ENCODE measurements around the gene ASB3.
"Not testable (repeated sequence)": the region's sequence is repeated elsewhere in the genome, so short reads cannot be mapped to it uniquely, and the experiment has no call there.

The ASB3 gene, protein sequence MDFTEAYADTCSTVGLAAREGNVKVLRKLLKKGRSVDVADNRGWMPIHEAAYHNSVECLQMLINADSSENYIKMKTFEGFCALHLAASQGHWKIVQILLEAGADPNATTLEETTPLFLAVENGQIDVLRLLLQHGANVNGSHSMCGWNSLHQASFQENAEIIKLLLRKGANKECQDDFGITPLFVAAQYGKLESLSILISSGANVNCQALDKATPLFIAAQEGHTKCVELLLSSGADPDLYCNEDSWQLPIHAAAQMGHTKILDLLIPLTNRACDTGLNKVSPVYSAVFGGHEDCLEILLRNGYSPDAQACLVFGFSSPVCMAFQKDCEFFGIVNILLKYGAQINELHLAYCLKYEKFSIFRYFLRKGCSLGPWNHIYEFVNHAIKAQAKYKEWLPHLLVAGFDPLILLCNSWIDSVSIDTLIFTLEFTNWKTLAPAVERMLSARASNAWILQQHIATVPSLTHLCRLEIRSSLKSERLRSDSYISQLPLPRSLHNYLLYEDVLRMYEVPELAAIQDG
- total RNA-seq, result 34.6 to 51.1 (median 47.3) reads per million in 4 donors

GRCh38 chr2:53786705-53787613 lies at the start of gene ASB3, which contains the start of gene ERLEC1:
ASB3 (minus strand) TSS chr2:53786953; CDS start chr2:53765572, 21,381 bp downstream.
ERLEC1 (plus strand) TSS chr2:53787044; CDS start chr2:53787211, 167 bp downstream.
- peak; percentile 79 to 91 (median 83) for DNase-seq

DNA sequence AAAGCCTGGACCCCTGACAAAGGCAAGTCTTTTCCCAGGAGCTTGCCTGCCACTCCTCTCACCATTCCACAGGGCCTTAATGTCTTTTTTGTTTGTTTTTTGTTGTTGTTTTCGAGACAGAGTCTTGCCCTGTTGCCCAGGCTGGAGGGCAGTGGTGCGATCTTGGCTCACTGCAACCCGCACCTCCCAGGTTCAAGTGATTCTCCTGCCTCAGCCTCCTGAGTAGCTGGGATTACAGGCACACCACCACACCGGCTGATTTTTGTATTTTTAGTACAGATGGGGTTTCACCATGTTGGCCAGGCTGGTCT lies 43.2 kb upstream of the ASB3 start:
- not testable (repeated sequence) for DNase-seq

DNA sequence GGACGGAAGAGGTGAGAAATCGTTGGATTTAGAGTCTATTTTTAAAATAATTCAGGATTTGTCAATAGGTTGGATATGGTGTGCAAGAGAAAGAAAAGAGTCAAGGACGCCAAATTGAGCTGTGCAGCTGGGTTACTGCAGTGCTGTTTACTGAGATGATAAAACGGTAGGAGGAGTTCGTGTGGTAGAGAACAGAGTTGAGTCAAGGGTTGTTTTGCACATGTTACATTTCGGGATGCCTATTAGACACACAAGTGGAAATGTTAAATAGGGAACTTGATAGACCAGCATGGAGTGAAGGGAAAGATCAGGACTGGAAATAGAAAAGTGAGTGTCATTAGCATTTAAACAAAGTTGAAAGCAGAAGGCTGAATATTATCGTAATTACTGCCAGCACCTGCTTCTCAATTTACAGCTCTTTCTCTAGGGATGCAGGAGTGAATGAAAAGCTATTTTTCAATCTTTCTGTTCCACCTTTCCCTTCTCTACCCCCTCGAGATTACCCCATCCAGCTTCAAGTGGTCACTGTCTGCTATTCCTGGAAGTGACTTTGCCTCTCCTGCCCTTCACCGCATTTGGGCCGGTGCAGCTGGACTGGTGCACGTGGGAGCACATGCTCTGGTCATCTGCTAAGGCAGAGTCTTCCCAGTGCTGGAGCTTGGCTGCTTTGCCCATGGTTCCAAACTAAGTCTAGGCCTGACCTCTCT lies 42.7 kb upstream of the ASB3 start:
- DNase-seq, result no peak

DNA sequence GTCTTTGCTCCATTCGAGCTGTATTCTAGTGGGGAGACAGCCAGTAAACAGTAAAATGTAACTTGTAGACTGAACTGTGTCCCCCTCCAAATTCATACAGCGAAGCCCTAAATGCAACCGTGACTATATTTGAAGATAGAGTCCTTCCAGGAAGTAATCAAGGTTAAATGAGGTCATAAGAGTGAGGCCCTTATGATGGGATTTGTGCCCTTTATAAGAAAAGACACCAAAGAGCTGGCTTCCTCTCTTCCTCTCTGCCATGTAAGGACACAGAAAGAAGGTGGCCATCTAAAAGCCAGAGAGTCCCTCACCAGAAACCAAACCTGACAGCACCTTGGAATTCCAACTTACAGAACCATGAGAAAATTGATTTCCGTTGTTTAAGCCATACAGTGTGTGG lies 41.6 kb upstream of the ASB3 start:
- no peak for DNase-seq

GRCh38 chr2:53827398-53828175 lies 40.8 kb upstream of the ASB3 start:
- no peak for DNase-seq

- DNase-seq, result no peak
Measured at GRCh38 chr2:53826587-53827397, 40.0 kb upstream of the ASB3 start.

- no peak for DNase-seq
Measured at GRCh38 chr2:53826030-53826410, 39.3 kb upstream of the ASB3 start.

DNA sequence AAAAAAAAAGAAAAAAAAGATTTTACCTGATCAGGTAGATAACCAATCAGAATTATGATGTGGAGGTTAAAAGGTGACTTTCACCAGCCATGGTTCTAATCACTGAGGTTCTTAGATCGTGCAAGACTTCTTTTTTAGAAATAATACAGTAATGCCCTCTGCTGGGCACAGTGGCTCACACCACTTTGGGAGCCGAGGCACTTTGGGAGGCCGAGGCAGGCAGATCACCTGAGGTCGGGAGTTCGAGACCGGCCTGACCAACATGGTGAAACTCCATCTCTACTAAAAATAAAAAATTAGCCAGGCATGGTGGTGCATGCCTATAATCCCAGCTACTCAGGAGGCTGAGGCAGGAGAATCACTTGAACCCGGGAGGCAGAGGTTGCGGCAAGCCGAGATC lies 36.9 kb upstream of the ASB3 start:
- peak in 1 of 5 donors; percentile 13 for DNase-seq

GRCh38 chr2:53821810-53822209 lies 35.1 kb upstream of the ASB3 start:
- DNase-seq, result no peak

DNA sequence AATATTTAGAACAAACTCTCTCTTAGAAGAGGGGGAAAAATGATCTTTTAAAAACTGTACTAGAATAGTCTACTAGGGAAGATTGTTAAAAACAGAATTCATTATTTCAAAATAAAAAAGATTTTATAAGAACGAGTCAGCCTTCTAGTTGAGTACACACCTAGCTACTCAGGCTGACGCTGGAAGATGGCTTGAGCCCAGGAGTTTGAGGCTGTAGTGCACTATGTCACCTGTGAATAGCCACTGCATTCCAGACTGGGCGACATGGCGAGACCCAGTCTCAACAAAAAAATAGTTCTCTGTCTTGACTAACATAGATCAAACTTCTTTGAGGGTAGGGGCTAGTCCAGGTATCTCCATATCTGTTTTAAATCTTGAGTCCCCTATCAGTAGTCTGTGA lies 34.0 kb upstream of the ASB3 start:
- DNase-seq, result no peak

DNA sequence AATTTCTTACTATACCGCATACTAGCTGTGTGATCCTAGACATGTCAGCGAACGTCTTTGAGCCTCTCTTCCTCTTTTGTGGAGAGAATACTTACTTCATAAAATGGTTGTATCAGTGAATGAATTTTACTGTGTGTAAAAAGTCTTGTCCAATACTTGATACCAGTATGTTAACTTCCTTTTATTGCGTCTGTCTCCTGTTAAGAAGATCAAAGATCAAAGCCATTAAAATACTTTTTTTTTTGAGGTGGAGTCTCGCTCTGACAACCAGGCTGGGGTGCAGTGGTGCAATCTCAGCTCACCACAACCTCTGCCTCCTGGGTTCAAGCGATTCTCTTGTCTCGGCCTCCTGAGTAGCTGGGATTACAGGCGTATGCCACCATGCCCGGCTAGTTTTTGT lies 33.3 kb upstream of the ASB3 start:
- no peak for DNase-seq

DNA sequence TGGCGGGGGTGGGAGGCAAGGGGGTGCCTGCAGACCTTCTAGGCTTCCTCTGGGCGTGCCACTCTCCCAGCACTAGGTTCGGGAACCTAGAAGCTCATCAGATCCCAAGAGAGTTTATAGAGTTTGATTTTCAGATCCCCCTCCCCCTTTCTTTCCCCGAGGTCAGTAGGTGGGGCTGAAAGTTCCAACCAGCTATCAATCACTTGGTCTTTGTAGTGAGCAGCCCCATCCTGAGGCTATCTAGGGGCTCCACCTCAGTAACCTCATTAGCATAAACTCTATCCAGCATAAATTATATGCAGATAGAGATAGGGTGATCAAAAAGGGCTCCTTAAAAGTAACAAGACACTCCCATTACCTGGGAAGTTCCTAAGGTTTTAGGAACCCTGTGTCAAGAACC lies 32.9 kb upstream of the ASB3 start:
- DNase-seq, result no peak

DNA sequence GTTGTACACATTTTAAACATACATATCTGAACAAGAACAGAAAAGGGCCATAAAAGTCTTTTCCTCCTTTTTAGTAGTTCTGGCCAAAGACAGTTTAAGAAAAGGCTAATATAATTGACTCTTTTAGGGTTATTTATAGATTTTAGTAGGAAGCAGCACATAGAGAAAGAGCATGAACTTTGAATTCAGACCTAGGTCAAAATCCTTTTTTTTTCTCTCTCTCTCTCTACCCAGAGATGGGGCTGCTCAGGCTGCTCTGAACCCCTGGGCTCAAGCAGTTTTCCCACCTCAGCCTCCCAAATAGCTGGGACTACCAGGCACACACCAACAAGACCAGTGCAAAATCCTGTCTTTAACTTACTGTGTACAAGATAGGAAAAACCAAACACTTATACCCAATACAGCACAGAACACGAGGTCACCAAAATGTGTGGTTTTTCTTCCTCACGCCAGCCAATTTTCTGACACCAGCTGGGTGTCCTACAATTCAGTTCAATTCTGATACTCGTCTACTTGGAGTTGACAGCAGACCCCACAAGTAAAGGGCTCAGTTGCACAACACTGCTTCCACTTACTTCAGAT lies 32.2 kb upstream of the ASB3 start:
- no peak for DNase-seq

DNA sequence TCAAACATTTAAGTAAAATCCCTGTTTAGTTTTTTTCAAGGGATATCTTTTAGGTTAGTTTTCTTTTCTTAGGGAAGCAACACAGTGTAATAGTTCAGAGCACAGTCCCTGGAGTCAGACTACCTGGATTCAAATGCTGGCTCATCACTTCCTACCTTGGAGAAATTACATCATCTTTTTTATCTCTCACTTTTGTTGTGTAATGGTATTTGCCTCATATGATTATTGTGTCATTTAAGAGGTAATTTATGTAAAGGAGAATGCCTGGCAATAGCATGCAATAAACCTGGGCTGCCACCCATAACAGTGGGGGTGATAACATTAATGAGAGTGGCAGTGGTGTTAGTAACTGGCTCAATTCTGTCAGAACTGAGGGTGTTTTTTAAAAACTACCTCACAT lies 26.4 kb upstream of the ASB3 start:
- no peak for DNase-seq

DNA sequence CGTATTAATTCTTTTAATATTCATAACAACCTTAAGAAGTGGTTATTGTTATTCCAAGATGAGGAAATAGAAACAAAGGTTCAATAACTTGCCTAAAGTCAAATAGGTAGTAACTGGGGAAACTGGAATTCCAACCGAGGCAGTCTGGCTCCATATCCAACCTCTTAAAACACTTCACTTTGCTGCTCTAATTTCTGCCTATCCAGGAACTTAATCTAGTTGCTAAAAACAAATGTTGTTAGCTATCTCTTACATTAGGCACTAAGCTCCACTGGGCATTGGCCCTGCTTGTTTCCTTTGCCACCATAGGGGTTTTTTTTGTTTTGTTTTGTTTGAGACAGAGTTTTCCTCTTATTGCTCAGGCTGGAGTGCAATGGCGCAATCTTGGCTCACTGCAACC lies 24.8 kb upstream of the ASB3 start:
- DNase-seq, result no peak

GRCh38 chr2:53802617-53803151 lies 15.9 kb upstream of the ASB3 start:
- DNase-seq, result no peak

DNA sequence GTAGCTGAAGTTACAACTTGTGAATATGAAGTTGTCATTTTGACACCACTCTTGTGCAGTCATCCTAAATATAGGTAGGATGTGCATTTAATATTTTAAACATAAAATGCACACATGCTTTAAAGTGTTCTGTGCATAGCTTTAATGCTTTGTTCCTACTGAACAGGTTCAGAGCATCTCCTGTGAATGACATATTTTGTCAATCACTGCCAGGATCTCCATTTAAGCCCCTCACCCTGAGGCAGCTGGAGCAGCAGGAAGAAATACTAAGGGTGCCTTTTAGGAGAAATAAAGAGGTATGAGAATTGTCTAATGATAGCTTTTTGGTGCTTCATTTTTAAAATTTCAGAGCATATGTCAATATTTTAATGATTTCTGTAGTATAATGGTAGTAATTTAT lies 14.8 kb upstream of the ASB3 start:
- no peak for DNase-seq

DNA sequence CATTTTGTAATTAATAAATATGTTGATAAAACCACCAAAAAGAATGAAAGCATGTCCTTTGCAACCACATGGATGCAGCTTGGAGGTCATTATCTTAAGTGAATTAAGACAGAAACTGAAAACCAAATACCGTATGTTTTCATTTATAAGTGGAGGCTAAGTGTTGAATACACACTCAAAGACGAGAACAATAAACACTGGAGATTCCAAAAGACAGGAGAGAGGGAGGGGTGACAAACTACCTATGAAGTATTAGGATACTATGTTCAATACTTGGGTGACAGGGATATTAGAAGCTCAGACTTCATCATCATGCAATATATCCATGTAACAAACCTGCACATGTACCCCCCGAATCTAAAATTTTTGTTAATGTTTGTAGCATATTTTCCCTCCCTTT lies 7.1 kb upstream of the ASB3 start:
- no peak for DNase-seq

DNA sequence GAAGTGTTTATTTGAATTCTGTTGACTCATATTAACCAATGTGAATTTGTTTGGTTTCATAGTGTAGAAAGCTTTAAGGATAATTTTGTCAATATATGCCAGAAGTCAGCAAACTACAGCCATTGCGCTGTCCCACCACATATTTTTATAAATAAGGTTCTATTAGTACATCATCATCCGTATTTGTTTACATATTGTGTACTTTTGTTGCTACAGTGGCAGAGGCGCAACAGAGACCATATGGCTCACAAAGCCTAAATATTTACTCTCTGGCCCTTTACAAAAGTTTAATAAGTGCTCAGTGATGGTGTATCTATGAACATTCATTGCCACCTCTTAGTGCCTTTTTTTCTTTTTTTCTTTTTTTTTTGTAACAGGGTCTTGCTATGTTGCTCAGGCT lies 6.5 kb upstream of the ASB3 start:
- DNase-seq, result no peak

- DNase-seq, result no peak
Measured at GRCh38 chr2:53787614-53788289, 999 bp upstream of the ASB3 start.

Data from T-helper 1 cell (primary cell).